ENCODE data around the gene FADS6. TPM values are rescaled to one million over a fixed set of nuclear protein-coding genes. Genes with fewer than 3 reads are reported as not detected.

FADS6 gene
- total RNA-seq, 1 experiment from 2014 or later: not detected

DNA sequence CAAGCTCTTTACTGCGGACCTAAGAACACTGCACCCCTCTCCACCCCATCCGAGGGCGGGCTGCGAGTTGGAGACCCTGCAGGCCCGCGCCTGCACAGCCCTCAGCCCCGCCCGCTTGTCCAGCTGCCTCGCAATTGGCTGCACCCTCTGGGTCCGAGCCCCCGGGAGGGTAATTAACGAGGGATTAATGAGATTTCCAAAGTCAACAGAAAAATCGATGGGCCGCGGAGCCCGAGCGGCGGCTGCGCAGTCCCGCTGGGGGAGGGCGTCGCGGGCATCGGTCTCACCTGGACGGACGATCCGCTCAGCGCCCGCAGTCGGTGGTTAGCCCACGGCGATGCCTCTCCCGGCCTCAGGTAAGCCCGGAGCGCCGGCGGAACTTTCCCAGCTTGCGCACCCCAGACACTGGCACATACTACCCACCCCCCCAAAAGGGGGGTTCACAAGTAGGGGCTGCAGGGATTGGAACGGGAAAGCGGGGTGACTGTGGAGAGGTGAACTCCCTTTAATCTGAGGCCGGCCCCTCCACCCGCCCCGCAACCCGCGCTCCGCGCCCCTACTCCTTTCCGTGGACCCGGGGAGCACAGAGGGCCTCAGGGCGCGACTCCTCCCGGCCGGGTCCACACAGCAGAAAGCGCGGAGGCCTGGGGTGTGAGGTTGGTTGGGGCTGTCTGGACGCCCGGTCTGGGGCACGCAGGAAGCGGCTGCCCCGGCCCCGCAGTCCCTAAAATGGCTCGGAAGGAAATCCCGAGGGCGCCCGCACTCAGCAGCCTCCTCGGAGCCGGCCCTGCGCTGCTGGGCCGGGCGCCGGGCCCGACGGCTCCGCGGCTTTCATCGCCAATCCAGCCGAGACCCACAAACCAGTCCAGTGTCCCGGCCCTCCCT is 42.4 kb upstream of the FADS6 start, which contains the start of gene OTOP3:
Gene OTOP3 (plus strand): TSS at position 314 of the 885 bp plus-strand sequence. CDS start 24 bp downstream, at position 338.
- no peak for DNase-seq
- no peaks in the 10 kb centered on the region for H3K27me3 ChIP-seq (ENCODE audit: low read length)
- no peak within 1 kb of the TSS for H3K27ac ChIP-seq (ENCODE audit: low read length)
- no peaks in the 10 kb centered on the region for H3K36me3 ChIP-seq (ENCODE audit: insufficient read depth, low read length)
- no peak within 1 kb of the TSS for H2AFZ ChIP-seq (ENCODE audit: low read length)
- no peaks in the 10 kb centered on the region for H3K79me2 ChIP-seq (ENCODE audit: low read length)
- H3K9me2 ChIP-seq (replicated peaks; ENCODE audit: insufficient read depth, low read length): no peaks in the 10 kb centered on the region
- H3K9ac ChIP-seq (ENCODE audit: low read length): no peak within 1 kb of the TSS
- no peaks in the 10 kb centered on the region for H4K20me1 ChIP-seq (ENCODE audit: insufficient read depth, low read depth, low read length)
- H3K4me3 ChIP-seq (ENCODE audit: low read length): no peak within 1 kb of the TSS
- H3K4me1 ChIP-seq (ENCODE audit: low read length): no peaks in the 10 kb centered on the region
- H3K9me3 ChIP-seq (ENCODE audit: low read length): no peaks in the 10 kb centered on the region
- no peak within 1 kb of the TSS for H3K4me2 ChIP-seq (ENCODE audit: low read depth, low read length, poor library complexity, severe bottlenecking)

DNA sequence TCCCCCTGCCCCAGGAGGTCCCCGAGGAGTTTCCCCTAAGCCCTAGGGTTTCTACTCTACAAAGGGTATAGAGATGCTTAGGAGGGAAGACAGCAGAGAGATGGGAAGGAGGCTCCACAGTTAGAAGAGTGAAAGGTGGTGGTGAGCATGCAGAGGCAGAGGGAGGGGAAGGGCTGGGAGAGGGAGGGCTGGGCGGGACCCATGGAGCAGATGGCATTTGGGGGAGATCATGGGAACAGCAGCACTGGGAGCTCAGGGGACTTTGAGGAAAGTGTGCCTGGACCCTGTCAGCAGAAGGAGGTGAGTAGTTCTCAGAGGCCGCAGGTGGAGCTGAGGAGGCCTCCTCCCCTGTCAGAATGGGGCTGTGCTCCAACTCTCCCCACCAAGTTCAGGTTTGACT is 41.6 kb upstream of the FADS6 start:
- Histone ChIP-seq H3K9me2 (replicated peaks; ENCODE audit: insufficient read depth, low read length) (no peaks in the 10 kb centered on the region), H3K4me2 (ENCODE audit: low read depth, low read length, poor library complexity, severe bottlenecking) (no peak overlapping the region), H4K20me1 (ENCODE audit: insufficient read depth, low read depth, low read length) (no peaks in the 10 kb centered on the region), H3K4me3 (ENCODE audit: low read length) (no peak overlapping the region), H3K9ac (ENCODE audit: low read length) (no peak overlapping the region), H3K36me3 (ENCODE audit: insufficient read depth, low read length) (no peaks in the 10 kb centered on the region), H3K4me1 (ENCODE audit: low read length) (no peaks in the 10 kb centered on the region), H2AFZ (ENCODE audit: low read length) (no peak overlapping the region), H3K27ac (ENCODE audit: low read length) (no peak overlapping the region), H3K9me3 (ENCODE audit: low read length) (no peaks in the 10 kb centered on the region), H3K79me2 (ENCODE audit: low read length) (no peaks in the 10 kb centered on the region), H3K27me3 (ENCODE audit: low read length) (no peaks in the 10 kb centered on the region)
- peak; percentile 40 for DNase-seq

DNA sequence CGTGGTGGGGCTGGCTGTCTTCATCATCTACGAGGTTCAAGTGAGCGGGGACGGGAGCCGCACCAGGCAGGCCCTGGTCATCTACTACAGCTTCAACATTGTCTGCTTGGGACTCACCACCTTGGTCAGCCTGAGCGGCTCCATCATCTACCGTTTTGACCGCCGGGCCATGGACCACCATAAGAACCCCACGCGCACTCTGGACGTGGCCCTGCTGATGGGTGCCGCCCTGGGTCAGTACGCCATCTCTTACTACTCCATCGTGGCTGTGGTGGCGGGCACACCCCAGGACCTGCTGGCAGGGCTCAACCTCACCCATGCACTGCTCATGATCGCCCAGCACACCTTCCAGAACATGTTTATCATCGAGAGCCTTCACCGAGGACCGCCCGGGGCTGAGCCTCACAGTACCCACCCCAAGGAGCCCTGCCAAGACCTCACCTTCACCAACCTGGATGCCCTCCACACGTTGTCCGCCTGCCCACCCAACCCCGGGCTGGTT is 37.2 kb upstream of the FADS6 start:
- H2AFZ ChIP-seq (ENCODE audit: low read length): no peak overlapping the region
- no peaks in the 10 kb centered on the region for H3K4me1 ChIP-seq (ENCODE audit: low read length)

DNA sequence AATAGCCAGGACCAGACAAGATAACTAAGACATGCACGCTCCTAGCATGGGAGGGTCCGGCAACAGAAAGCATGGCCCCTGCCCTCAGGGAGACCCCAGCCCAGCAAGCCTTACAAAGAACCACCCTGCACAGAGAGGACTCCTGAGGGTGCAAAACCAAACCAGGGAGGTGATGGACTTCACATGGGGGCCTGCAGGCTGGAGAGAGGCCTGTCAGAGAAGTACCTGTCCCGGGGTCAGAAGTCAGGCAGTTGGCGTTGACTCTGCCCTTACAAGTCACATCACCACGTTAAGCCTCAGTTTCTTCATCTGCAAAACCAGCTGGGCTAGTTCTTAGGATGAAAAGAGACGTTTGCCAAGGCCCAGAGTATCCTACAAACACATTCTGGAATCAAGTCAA is 35.4 kb upstream of the FADS6 start:
- no peak overlapping the region for H3K4me3 ChIP-seq (ENCODE audit: low read length)
- no peak overlapping the region for H3K27ac ChIP-seq (ENCODE audit: low read length)
- no peak overlapping the region for H3K4me2 ChIP-seq (ENCODE audit: low read depth, low read length, poor library complexity, severe bottlenecking)
- no peaks in the 10 kb centered on the region for H3K36me3 ChIP-seq (ENCODE audit: insufficient read depth, low read length)
- no peaks in the 10 kb centered on the region for H3K27me3 ChIP-seq (ENCODE audit: low read length)
- H3K9me2 ChIP-seq (replicated peaks; ENCODE audit: insufficient read depth, low read length): no peaks in the 10 kb centered on the region
- no peaks in the 10 kb centered on the region for H3K4me1 ChIP-seq (ENCODE audit: low read length)
- H4K20me1 ChIP-seq (ENCODE audit: insufficient read depth, low read depth, low read length): no peaks in the 10 kb centered on the region
- DNase-seq: peak; percentile 26
- H3K9me3 ChIP-seq (ENCODE audit: low read length): no peaks in the 10 kb centered on the region
- H3K79me2 ChIP-seq (ENCODE audit: low read length): no peaks in the 10 kb centered on the region
- no peak overlapping the region for H3K9ac ChIP-seq (ENCODE audit: low read length)
- no peak overlapping the region for H2AFZ ChIP-seq (ENCODE audit: low read length)

More for the DNA sequence above, 37.2 kb upstream of the FADS6 start:
- Histone ChIP-seq H3K27ac (ENCODE audit: low read length) (no peak overlapping the region), H3K27me3 (ENCODE audit: low read length) (no peaks in the 10 kb centered on the region), H3K4me3 (ENCODE audit: low read length) (no peak overlapping the region), H3K79me2 (ENCODE audit: low read length) (no peaks in the 10 kb centered on the region), H3K4me2 (ENCODE audit: low read depth, low read length, poor library complexity, severe bottlenecking) (no peak overlapping the region), H3K9me2 (replicated peaks; ENCODE audit: insufficient read depth, low read length) (no peaks in the 10 kb centered on the region), H3K9ac (ENCODE audit: low read length) (no peak overlapping the region), H4K20me1 (ENCODE audit: insufficient read depth, low read depth, low read length) (no peaks in the 10 kb centered on the region), H3K36me3 (ENCODE audit: insufficient read depth, low read length) (no peaks in the 10 kb centered on the region), H3K9me3 (ENCODE audit: low read length) (no peaks in the 10 kb centered on the region)
- DNase-seq: no peak

DNA sequence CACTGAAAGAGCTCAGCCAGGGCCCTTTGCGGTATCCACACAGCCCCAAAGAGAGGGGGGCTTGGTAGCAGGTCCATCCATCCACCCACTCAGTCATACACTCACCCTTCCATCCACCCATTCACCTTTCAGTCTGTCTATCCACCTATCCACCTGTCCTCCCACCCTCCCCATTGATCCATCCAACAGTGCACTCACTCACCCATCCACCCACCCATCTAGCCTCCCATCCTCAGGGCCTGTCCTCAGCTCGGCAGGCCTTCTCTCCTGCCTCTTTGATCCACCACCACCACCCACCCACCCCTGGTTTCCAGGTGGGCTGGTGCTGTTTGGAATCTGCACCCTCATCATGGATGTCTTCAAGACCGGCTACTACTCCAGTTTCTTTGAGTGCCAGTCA is 31.8 kb upstream of the FADS6 start:
- Histone ChIP-seq H2AFZ (ENCODE audit: low read length) (no peak overlapping the region), H3K4me3 (ENCODE audit: low read length) (no peak overlapping the region), H3K4me2 (ENCODE audit: low read depth, low read length, poor library complexity, severe bottlenecking) (no peak overlapping the region), H3K36me3 (ENCODE audit: insufficient read depth, low read length) (no peaks in the 10 kb centered on the region), H3K27me3 (ENCODE audit: low read length) (no peaks in the 10 kb centered on the region), H3K4me1 (ENCODE audit: low read length) (no peaks in the 10 kb centered on the region), H4K20me1 (ENCODE audit: insufficient read depth, low read depth, low read length) (no peaks in the 10 kb centered on the region), H3K9me2 (replicated peaks; ENCODE audit: insufficient read depth, low read length) (no peaks in the 10 kb centered on the region), H3K27ac (ENCODE audit: low read length) (no peak overlapping the region), H3K9ac (ENCODE audit: low read length) (no peak overlapping the region), H3K79me2 (ENCODE audit: low read length) (no peaks in the 10 kb centered on the region), H3K9me3 (ENCODE audit: low read length) (no peaks in the 10 kb centered on the region)
- peak; percentile 34 for DNase-seq

DNA sequence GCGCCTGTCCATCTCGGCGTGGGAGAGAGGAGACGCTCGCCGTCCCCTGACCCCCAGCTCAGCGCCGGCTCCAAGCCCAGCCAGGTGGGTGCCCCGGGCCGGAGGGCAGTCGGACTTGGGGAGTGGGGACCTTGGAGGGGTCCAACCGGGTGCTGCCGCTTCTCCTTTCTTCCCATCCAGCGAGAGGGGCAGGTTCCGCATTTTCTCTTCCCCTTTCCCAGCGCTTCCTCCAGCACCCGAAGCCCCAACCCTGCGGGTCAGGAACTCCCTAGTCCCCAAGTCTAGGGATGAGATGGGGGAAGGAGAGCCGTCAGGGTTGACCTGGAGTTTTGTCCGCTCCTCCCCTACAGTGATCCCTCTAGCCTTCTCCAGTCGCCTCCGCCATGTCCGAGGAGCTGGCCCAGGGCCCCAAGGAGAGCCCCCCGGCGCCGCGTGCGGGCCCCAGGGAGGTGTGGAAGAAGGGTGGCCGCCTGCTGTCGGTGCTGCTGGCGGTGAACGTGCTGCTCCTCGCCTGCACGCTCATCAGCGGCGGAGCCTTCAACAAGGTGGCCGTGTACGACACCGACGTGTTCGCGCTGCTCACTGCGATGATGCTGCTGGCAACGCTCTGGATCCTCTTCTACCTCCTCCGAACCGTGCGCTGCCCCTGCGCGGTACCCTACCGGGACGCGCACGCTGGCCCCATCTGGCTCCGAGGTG is 31.0 kb upstream of the FADS6 start, which contains the start of gene OTOP2:
Gene OTOP2 (plus strand): TSS at position 24 of the 699 bp plus-strand sequence. CDS start 360 bp downstream, at position 384.
- H3K9me2 ChIP-seq (replicated peaks; ENCODE audit: insufficient read depth, low read length): no peaks in the 10 kb centered on the region
- peak; percentile 33 for DNase-seq
- no peak within 1 kb of the TSS for H3K9ac ChIP-seq (ENCODE audit: low read length)
- no peaks in the 10 kb centered on the region for H3K9me3 ChIP-seq (ENCODE audit: low read length)
- no peaks in the 10 kb centered on the region for H3K36me3 ChIP-seq (ENCODE audit: insufficient read depth, low read length)
- no peaks in the 10 kb centered on the region for H3K79me2 ChIP-seq (ENCODE audit: low read length)
- no peak within 1 kb of the TSS for H3K4me3 ChIP-seq (ENCODE audit: low read length)
- H2AFZ ChIP-seq (ENCODE audit: low read length): no peak within 1 kb of the TSS
- H4K20me1 ChIP-seq (ENCODE audit: insufficient read depth, low read depth, low read length): no peaks in the 10 kb centered on the region
- H3K4me1 ChIP-seq (ENCODE audit: low read length): no peaks in the 10 kb centered on the region
- H3K27me3 ChIP-seq (ENCODE audit: low read length): no peaks in the 10 kb centered on the region
- H3K4me2 ChIP-seq (ENCODE audit: low read depth, low read length, poor library complexity, severe bottlenecking): no peak within 1 kb of the TSS
- H3K27ac ChIP-seq (ENCODE audit: low read length): no peak within 1 kb of the TSS

DNA sequence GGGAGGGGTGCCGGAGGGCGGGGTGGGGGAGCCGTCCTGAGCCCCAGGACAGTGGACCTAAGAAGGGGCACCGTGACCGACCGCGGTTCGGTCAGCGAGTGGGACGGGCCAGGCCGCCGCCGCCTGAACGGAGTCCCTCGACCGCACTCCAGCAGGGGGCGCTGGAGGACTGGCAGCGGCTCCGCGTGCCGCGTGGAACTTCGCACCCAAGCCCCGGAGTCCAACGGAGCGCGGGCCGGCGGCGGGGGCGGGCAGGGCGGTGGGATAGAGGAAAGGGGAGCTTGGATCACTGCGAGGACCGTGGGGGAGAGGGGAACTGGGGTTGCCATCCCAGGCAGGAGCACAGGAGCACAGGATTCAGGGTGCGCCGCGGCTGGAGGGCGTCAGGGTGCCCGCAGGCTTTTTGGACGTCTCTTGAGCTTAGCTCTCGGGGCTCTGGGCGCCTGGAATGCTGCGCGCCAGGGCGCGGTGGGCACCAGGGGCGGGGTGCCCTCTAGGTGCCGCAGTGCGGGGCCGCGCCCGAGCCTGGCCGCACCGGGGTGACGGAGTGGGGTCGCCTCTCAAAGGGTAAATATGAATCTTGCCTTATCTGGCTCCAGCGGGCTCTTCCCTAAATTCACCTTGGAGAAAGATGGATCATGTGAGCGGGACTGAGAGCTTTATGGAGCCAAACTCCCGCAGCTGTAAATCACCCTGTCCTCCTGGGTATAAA is 30.3 kb upstream of the FADS6 start:
- Histone ChIP-seq H3K27ac (ENCODE audit: low read length) (no peak overlapping the region), H3K4me2 (ENCODE audit: low read depth, low read length, poor library complexity, severe bottlenecking) (no peak overlapping the region), H3K27me3 (ENCODE audit: low read length) (no peaks in the 10 kb centered on the region), H3K36me3 (ENCODE audit: insufficient read depth, low read length) (no peaks in the 10 kb centered on the region), H4K20me1 (ENCODE audit: insufficient read depth, low read depth, low read length) (no peaks in the 10 kb centered on the region), H3K9ac (ENCODE audit: low read length) (no peak overlapping the region), H3K4me3 (ENCODE audit: low read length) (no peak overlapping the region), H2AFZ (ENCODE audit: low read length) (no peak overlapping the region), H3K9me2 (replicated peaks; ENCODE audit: insufficient read depth, low read length) (no peaks in the 10 kb centered on the region), H3K79me2 (ENCODE audit: low read length) (no peaks in the 10 kb centered on the region), H3K9me3 (ENCODE audit: low read length) (no peaks in the 10 kb centered on the region), H3K4me1 (ENCODE audit: low read length) (no peaks in the 10 kb centered on the region)
- DNase-seq: peak; percentile 41

Measured in Karpas-422 (cell line).